ENCODE results near the gene CD82. TPM values are rescaled to one million over a fixed set of nuclear protein-coding genes. Genes with fewer than 3 reads are reported as not detected.

Gene CD82
- total RNA-seq, 1 donor from 2014 or later: 144 TPM

DNA sequence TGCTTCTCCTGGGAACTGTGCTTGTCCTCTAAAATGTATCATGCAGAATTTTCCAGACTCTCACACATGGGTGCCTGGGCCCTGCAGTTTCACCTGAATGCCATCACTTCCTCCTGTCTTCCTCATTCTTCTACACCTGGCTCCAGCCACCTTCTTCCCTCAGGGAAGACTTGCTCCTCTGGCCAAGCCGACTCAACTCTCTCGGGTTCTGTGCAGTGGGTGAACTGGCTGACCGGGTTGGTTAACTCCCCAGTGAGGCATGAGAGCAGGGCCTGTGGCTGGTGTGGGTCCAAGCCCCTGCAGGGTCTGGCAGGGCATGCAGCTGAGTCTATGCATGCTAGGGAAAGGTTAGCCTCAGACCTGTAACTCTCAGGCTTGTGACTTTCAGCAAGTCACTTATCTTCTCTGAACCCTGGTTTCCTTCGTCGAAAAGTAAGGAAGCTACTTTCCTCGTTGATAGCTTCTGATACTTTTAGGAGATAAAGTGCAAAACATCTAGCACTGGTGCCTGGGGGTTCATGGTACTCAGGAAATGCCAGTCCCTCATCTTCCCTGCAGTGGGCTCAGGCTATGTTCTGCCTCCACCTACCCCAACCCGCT lies 11.9 kb downstream of the CD82 start:
- Histone ChIP-seq H3K9me3 (no peaks in the 10 kb centered on the region), H3K36me3 (no peaks in the 10 kb centered on the region), H3K4me3 (no peak overlapping the region), H3K27me3 (no peaks in the 10 kb centered on the region), H3K4me1 (peaks cover 52% of the 10 kb centered on the region), H3K27ac (no peak overlapping the region)
- intact Hi-C loops (cut with DNase I): no loop called here
- ATAC-seq: no peak
- TF ChIP-seq, protein P1, sequence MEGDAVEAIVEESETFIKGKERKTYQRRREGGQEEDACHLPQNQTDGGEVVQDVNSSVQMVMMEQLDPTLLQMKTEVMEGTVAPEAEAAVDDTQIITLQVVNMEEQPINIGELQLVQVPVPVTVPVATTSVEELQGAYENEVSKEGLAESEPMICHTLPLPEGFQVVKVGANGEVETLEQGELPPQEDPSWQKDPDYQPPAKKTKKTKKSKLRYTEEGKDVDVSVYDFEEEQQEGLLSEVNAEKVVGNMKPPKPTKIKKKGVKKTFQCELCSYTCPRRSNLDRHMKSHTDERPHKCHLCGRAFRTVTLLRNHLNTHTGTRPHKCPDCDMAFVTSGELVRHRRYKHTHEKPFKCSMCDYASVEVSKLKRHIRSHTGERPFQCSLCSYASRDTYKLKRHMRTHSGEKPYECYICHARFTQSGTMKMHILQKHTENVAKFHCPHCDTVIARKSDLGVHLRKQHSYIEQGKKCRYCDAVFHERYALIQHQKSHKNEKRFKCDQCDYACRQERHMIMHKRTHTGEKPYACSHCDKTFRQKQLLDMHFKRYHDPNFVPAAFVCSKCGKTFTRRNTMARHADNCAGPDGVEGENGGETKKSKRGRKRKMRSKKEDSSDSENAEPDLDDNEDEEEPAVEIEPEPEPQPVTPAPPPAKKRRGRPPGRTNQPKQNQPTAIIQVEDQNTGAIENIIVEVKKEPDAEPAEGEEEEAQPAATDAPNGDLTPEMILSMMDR (IDR thresholded peaks at IDR 0.05): no peak
- no peak for DNase-seq

GRCh38 chr11:44578279-44578678 lies 12.8 kb downstream of the CD82 start:
- ATAC-seq (no peak), DNase-seq (no peak)
- Histone ChIP-seq H3K27ac (no peak overlapping the region), H3K27me3 (no peaks in the 10 kb centered on the region), H3K9me3 (no peaks in the 10 kb centered on the region), H3K36me3 (no peaks in the 10 kb centered on the region), H3K4me3 (no peak overlapping the region), H3K4me1 (peaks cover 45% of the 10 kb centered on the region)
- TF ChIP-seq, protein P1 (IDR thresholded peaks at IDR 0.05): no peak
- intact Hi-C loops (cut with DNase I): no loop called here

GRCh38 chr11:44579302-44579761 lies 13.9 kb downstream of the CD82 start:
- no peak for DNase-seq
- TF ChIP-seq, protein P1 (IDR thresholded peaks at IDR 0.05): no peak
- H3K9me3 ChIP-seq: no peaks in the 10 kb centered on the region
- H3K4me1 ChIP-seq: peaks cover 45% of the 10 kb centered on the region
- no peak for ATAC-seq
- intact Hi-C loops (cut with DNase I): no loop called here
- H3K36me3 ChIP-seq: no peaks in the 10 kb centered on the region
- no peak overlapping the region for H3K4me3 ChIP-seq
- H3K27me3 ChIP-seq: no peaks in the 10 kb centered on the region
- peak overlapping the region; percentile 68 for H3K27ac ChIP-seq

DNA sequence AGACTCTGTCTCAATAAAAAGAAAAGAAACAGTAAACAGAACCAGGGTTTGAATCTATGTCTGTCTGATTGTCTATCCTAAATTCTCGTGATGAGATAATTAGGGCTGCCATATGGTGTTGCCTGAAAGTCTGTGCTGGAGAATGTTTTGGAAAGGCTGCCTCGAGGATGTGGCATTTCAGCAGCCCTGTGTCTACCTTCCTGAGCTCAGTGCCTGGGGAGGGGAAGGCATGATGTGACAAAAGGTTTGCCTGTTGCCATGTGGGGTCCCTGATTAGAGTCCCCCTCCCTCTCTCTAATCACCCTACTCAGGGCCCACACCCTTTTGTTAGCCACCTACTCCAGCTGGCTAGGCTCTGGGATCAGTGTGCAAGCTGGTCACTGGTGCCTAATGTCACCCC lies 15.2 kb downstream of the CD82 start:
- Histone ChIP-seq H3K36me3 (no peaks in the 10 kb centered on the region), H3K4me3 (no peak overlapping the region), H3K27ac (peak overlapping the region; percentile 68), H3K4me1 (peaks cover 41% of the 10 kb centered on the region), H3K27me3 (no peaks in the 10 kb centered on the region), H3K9me3 (no peaks in the 10 kb centered on the region)
- TF ChIP-seq, protein P1 (IDR thresholded peaks at IDR 0.05): no peak
- DNase-seq (no peak), ATAC-seq (no peak)
- intact Hi-C loops (cut with DNase I): no loop called here

DNA sequence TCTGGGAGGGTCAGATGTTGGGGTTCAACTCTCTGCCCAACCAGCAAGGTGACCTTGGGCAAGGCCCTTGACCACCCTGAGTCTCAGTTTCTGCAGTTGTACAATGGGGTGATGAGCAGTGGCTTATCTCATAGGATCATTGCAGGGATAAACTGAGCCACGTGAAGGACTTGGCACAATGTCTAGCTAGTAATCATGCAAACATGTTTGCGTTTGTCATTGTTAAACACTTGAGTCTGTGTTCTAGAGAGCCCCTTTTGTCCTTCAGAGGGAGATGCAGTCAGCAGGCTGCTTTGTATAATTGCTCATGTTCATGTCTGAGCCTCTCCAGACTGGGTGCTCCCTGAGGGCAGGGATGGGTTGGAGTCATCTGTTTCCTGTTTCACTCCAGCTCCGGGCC lies 15.8 kb downstream of the CD82 start:
- ATAC-seq (no peak), DNase-seq (no peak)
- no peak overlapping the region for H3K27ac ChIP-seq
- H3K27me3 ChIP-seq: no peaks in the 10 kb centered on the region
- H3K36me3 ChIP-seq: no peaks in the 10 kb centered on the region
- no peak overlapping the region for H3K4me3 ChIP-seq
- intact Hi-C loops (cut with DNase I): no loop called here
- H3K9me3 ChIP-seq: no peaks in the 10 kb centered on the region
- TF ChIP-seq, protein P1 (IDR thresholded peaks at IDR 0.05): no peak
- H3K4me1 ChIP-seq: peaks cover 41% of the 10 kb centered on the region

All from upper lobe of right lung (tissue), 1 donor.